Measurements from ENCODE around the gene BTG1.

The BTG1 gene

GRCh38 chr12:92123780-92124688 is 21.6 kb downstream of the BTG1 start:
- no peak for TF ChIP-seq CTCF (conservative IDR thresholded peaks at IDR 0.05; ENCODE audit: low read depth)
- POLR2A ChIA-PET (ENCODE audit: low non-redundant PET) = no interaction called here
- no peak for DNase-seq (ENCODE audit: low spot score)
- H3K27ac ChIP-seq = no peak overlapping the region
- CTCF ChIA-PET = interaction anchor here (0.6 kb wide), 1 partner anchor 407 kb away, joined by 7 read pairs; no protein-coding TSS in a partner anchor

- no peak overlapping the region for H3K27ac ChIP-seq
- ChIA-PET POLR2A (ENCODE audit: low non-redundant PET) (no interaction called here), CTCF (interaction anchor here (0.6 kb wide), 1 partner anchor 408 kb away, joined by 7 read pairs; no protein-coding TSS in a partner anchor)
- no peak for DNase-seq (ENCODE audit: low spot score)
- TF ChIP-seq CTCF (conservative IDR thresholded peaks at IDR 0.05; ENCODE audit: low read depth) = no peak
Measured at GRCh38 chr12:92122941-92123779, 22.5 kb downstream of the BTG1 start.

GRCh38 chr12:92121826-92122225 is 23.8 kb downstream of the BTG1 start:
- TF ChIP-seq CTCF (conservative IDR thresholded peaks at IDR 0.05; ENCODE audit: low read depth) = no peak
- POLR2A ChIA-PET (ENCODE audit: low non-redundant PET) = no interaction called here
- DNase-seq (ENCODE audit: low spot score) = no peak
- no peak overlapping the region for H3K27ac ChIP-seq
- CTCF ChIA-PET = no interaction called here

GRCh38 chr12:92118826-92119536 is 26.7 kb downstream of the BTG1 start:
- no peak for TF ChIP-seq CTCF (conservative IDR thresholded peaks at IDR 0.05; ENCODE audit: low read depth)
- H3K27ac ChIP-seq = no peak overlapping the region
- no peak for DNase-seq (ENCODE audit: low spot score)
- POLR2A ChIA-PET (ENCODE audit: low non-redundant PET) = no interaction called here
- CTCF ChIA-PET = no interaction called here

- ChIA-PET CTCF (no interaction called here), POLR2A (ENCODE audit: low non-redundant PET) (interaction anchor here (0.6 kb wide), 1 partner anchor 430 kb away, joined by 3 read pairs; no protein-coding TSS in a partner anchor)
- TF ChIP-seq CTCF (conservative IDR thresholded peaks at IDR 0.05; ENCODE audit: low read depth) = no peak
- DNase-seq (ENCODE audit: low spot score) = no peak
- H3K27ac ChIP-seq = no peak overlapping the region
Measured at GRCh38 chr12:92114834-92115233, 30.8 kb downstream of the BTG1 start.

- H3K27ac ChIP-seq = no peak overlapping the region
- CTCF ChIA-PET = no interaction called here
- DNase-seq (ENCODE audit: low spot score) = no peak
- no peak for TF ChIP-seq CTCF (conservative IDR thresholded peaks at IDR 0.05; ENCODE audit: low read depth)
- POLR2A ChIA-PET (ENCODE audit: low non-redundant PET) = no interaction called here
Measured at GRCh38 chr12:92111256-92111655, 34.4 kb downstream of the BTG1 start.
